GM12891 (cell line): ENCODE data around the gene NAGPA. TPM values are rescaled to one million over a fixed set of nuclear protein-coding genes. Genes with fewer than 3 reads are reported as not detected.
"Not testable (repeated sequence)": the region's sequence is repeated elsewhere in the genome, so short reads cannot be mapped to it uniquely, and the experiment has no call there.

Experiments used
- DNase-seq: peaks from one replicate; pipeline ENCODE4 v3.0.0; 2011; ENCODE audit warnings: low spot score; ENCODE audit not compliant: insufficient read length
- FAIRE-seq: peaks from 2 replicates; lab custom pipeline; 2011; peaks lifted over from hg19 to GRCh38; lab: Jason Lieb, UNC
- PAX5 ChIP-seq: IDR thresholded peaks from 2 replicates; pipeline ENCODE4 v1.6.1; 2011; ENCODE audit warnings: low read length, moderate library complexity, mild to moderate bottlenecking; ENCODE audit not compliant: insufficient read depth, severe bottlenecking
- POLR2A ChIP-seq: IDR thresholded peaks from 2 replicates; pipeline ENCODE4 v1.6.1; 2011; ENCODE audit warnings: low read depth, low read length, control low read depth
- POLR2AphosphoS5 ChIP-seq: IDR thresholded peaks from 2 replicates; pipeline ENCODE4 v1.6.1; 2011; ENCODE audit warnings: low read depth, low read length, control low read depth
- POU2F2 ChIP-seq: IDR thresholded peaks from 2 replicates; pipeline ENCODE4 v1.6.1; 2011; ENCODE audit warnings: low read depth, mild to moderate bottlenecking, control low read depth, low read length, moderate library complexity
- SPI1 ChIP-seq: IDR thresholded peaks from 2 replicates; pipeline ENCODE4 v1.6.1; 2011; ENCODE audit warnings: low read depth, low read length, control low read depth
- TAF1 ChIP-seq: IDR thresholded peaks from 2 replicates; pipeline ENCODE4 v1.6.1; 2011; ENCODE audit warnings: low read depth, low read length, control low read depth
- polyA plus RNA-seq: library from polyadenylated mRNA; unstranded; fragments of >200 nt; gene quantifications from one replicate; pipeline ENCODE4 v1.2.1, GENCODE V29; 2012; ENCODE audit warnings: low read depth, missing spikeins, inconsistent platforms; ENCODE audit not compliant: missing spikeins

Gene NAGPA
- 6.2 TPM for polyA plus RNA-seq

- FAIRE-seq (peak; percentile 93), DNase-seq (peak; percentile 92)
- TF ChIP-seq POLR2AphosphoS5: peak; percentile 61
- TF ChIP-seq SPI1: peak; percentile 43
- peak; percentile 84 for TF ChIP-seq TAF1
- TF ChIP-seq PAX5: peak; percentile 79
- peak; percentile 71 for TF ChIP-seq POLR2A
- TF ChIP-seq POU2F2: peak; percentile 70; the same call in 1 of the 2 replicates
Measured at GRCh38 chr16:5033256-5034166, at the start of gene NAGPA. Gene NAGPA, minus strand, starts transcription at chr16:5033935. Its CDS starts 21 bp downstream, at chr16:5033914.

GRCh38 chr16:5080996-5081395, 47.3 kb upstream of the NAGPA start:
- DNase-seq, FAIRE-seq: not testable (repeated sequence)

- FAIRE-seq, DNase-seq: not testable (repeated sequence)
Measured at GRCh38 chr16:5080461-5080860, 46.7 kb upstream of the NAGPA start.

GRCh38 chr16:5078626-5079025, 44.9 kb upstream of the NAGPA start:
- FAIRE-seq (no peak), DNase-seq (no peak)
- no peak for TF ChIP-seq SPI1
- no peak for TF ChIP-seq TAF1
- TF ChIP-seq POLR2A: no peak
- TF ChIP-seq POLR2AphosphoS5: no peak
- TF ChIP-seq PAX5: no peak
- no peak for TF ChIP-seq POU2F2

- FAIRE-seq (no peak), DNase-seq (no peak)
- TF ChIP-seq POLR2AphosphoS5: no peak
- no peak for TF ChIP-seq TAF1
- TF ChIP-seq PAX5: no peak
- no peak for TF ChIP-seq POU2F2
- TF ChIP-seq POLR2A: no peak
- no peak for TF ChIP-seq SPI1
Measured at GRCh38 chr16:5077304-5077703, 43.6 kb upstream of the NAGPA start.

- no peak for FAIRE-seq
Measured at GRCh38 chr16:5075637-5076036, 41.9 kb upstream of the NAGPA start.

GRCh38 chr16:5073771-5074170, 40.0 kb upstream of the NAGPA start:
- not testable (repeated sequence) for DNase-seq, FAIRE-seq

More at GRCh38 chr16:5075637-5076036, 41.9 kb upstream of the NAGPA start:
- no peak for TF ChIP-seq POLR2AphosphoS5
- TF ChIP-seq TAF1: no peak
- no peak for TF ChIP-seq POU2F2
- DNase-seq: no peak

- FAIRE-seq: no peak
- TF ChIP-seq PAX5: no peak
- no peak for TF ChIP-seq POLR2A
- TF ChIP-seq SPI1: no peak
- TF ChIP-seq POU2F2: no peak
- no peak for TF ChIP-seq TAF1
- TF ChIP-seq POLR2AphosphoS5: no peak
- no peak for DNase-seq
Measured at GRCh38 chr16:5073279-5073629, 39.5 kb upstream of the NAGPA start.

- no peak for FAIRE-seq
- no peak for DNase-seq
Measured at GRCh38 chr16:5072334-5073278, 38.9 kb upstream of the NAGPA start.

GRCh38 chr16:5071681-5072333, 38.1 kb upstream of the NAGPA start, which contains the start of gene ALG1:
Gene ALG1, plus strand, starts transcription at chr16:5071843. Its CDS starts 7 bp downstream, at chr16:5071850.
- DNase-seq (peak; percentile 95), FAIRE-seq (peak; percentile 88)
- TF ChIP-seq PAX5: no peak
- peak; percentile 86 for TF ChIP-seq POU2F2
- peak; percentile 45; the same call in 1 of the 2 replicates for TF ChIP-seq SPI1
- peak; percentile 97 for TF ChIP-seq POLR2A
- peak; percentile 93 for TF ChIP-seq TAF1
- TF ChIP-seq POLR2AphosphoS5: peak; percentile 96

More at GRCh38 chr16:5072334-5073278, 38.9 kb upstream of the NAGPA start:
- TF ChIP-seq POU2F2 (no peak), POLR2AphosphoS5 (no peak), PAX5 (no peak), SPI1 (no peak)
